DMS79 (cell line): ENCODE results near the gene NT5C3B.

Experiments
- DNase-seq: peaks from one replicate; lab custom pipeline; 2025; lab: John Stamatoyannopoulos, UW

NT5C3B gene

DNA sequence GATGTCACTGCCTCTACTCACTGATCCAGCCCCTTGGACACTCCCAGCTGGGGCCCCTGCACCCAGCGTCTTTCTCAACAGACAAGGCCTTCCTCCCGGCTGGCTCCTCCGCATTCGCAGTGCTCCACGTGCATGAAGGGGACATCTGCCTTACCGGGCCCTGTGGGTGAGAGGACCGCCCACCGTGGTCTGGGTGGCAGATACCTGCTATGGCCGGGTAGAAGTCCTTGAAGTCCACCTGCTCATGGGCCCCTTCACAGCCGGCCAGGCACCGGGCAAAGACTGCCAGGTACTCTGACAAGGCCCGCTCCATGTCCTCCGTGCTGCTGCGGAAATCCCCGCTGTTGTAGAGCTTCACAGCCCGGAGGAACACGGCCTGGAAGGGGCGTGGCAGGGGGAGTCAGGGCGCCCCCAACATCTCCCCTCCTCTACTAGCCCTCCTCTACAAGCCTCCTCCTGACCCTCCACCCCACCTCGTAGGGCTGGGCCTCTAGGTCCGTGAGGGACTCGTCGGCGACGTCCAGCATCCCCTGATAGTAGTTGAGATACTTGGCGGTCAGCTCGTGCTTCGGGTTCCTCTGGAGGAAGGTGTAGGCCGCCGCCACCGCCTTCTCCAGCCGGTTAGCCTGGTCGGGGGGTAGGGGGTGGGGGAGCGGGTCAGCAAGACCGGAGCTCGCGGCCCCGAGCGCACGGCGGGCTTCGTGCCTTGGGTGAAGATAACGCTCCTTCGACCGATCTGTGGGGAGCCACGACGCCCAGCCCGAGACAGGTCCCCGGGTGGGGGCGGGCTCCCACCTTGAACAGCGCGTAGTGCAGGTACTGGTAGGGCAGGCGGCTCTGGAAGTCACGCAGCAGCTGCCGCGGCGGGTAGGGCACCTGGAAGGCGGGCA is 25.1 kb downstream of the NT5C3B start:
- no peak for DNase-seq

DNA sequence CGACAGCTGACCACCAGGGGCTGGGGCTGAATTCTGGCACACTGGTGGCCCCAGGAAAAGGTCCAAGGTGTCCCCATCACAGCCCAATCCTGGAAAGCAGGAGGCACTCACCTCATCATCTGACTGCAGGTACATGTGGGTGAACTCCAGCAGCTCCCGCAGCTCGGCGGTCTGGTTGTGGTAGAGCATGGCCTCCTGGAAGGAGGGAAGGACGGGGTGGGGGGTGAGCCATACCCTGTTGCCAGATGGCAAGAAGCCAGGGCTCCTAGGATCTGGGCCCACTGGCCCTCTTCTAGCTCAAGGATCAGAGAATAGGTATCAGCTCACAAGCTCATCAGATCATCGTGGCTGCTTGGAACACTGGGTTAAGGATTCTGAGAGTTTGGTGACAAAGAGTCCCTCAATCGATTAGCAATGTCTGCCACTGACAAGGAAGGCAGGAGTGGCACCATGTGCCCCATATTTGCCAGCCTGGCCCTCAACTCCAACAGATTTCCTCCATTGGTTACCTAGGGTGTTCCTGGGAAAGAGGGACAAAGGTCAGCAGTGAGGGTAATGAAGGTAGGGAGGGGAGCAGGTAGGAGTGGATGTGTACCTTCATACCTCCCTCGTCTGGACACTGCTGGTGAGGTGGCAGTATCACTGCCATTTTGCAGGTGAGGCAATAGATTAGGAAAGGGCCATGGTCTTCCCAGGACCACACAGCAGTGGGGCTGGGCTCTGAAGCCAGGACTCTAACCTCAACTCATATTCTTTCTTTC is 29.2 kb downstream of the NT5C3B start:
- no peak for DNase-seq

DNA sequence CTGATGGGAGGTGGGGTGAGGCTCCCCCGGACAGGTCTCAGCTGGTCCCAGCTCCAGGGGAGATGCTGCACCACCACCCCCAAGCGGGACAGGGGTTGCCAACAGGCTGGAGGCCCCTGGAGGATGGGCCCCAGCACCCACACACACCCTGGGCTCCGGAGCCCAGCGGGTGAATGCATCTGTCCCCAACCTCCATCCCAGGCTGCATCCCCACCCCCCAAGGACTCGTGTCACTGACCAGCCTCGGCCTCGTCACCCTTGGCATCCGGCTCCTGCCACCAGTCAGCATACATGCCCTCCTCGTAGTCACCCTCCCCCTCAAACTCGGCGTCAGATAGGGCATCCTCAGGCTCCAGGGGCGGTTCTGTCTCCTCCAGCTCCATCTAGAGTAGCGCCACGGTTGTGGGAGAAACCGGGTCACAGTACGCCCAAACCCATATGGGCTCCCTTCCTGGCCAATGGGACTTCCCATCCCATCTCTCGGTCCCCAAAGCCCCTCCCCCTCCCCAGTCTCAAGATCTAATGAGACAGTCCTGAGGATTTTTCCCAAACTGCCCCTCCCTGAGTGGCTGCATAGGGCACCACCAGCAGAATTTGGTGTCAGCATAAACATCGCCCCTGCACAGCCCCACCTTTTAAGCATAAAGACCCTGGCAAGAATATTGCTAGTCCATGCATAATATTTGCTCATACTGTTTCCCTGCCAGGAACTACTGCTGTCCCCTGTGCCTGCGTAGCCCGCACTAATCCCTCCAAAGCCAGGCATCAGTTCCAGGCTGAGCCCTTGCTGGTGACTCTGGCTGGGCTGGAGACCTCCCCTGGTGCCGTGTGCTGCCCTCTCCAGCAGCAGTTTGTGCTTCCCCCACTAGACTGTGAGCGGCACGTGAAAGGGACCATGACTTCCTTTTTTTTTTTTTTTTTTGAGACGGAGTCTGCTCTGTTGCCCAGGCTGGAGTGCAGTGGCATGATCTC is 32.7 kb downstream of the NT5C3B start:
- DNase-seq: no peak

DNA sequence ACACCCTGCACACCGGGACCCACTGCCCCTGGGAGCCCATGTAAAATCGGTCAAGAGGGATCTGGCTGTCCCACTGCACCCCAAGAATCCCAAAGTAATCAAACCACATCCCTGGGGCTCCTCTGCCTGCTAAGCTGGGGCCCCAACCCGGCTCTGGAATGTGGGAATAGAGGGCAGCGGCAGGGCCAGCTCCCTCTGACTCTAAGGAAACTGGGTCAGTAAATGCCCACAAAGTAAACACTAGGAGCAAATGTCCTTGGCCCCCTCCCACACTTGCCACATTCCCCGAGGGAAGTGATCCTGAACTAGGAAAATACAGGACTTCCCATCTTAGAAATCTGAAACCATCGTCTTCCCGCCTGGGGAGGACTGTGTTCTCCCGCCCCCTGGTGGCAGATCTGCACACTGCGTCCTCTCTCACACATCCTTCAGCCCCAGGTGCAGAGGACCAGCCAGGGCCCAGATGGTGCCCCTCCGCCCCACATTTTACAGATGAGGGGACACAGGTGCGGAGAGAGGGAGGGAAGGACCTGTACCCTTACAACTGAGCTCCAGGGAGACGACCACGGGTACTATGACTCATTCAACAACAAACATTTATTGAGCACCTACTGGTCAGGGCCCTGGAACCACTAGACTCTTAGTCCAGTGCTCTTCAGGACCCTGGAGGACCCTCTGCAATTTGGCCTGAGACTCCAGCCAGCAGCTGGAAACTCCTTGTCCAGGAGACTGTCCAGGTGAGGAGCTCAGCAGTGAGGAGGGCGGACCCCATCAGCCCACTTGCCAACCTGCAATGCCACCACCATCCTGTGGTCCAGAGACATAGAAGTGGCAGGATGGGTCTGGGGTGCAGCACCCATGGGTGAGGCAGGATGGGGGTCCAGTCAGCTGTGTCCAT is 34.4 kb downstream of the NT5C3B start:
- peak; percentile 55 for DNase-seq

GRCh38 chr17:41800601-41801373 is 35.2 kb downstream of the NT5C3B start:
- peak; percentile 41 for DNase-seq

- no peak for DNase-seq
Observed at GRCh38 chr17:41799366-41799765, 36.7 kb downstream of the NT5C3B start.

DNA sequence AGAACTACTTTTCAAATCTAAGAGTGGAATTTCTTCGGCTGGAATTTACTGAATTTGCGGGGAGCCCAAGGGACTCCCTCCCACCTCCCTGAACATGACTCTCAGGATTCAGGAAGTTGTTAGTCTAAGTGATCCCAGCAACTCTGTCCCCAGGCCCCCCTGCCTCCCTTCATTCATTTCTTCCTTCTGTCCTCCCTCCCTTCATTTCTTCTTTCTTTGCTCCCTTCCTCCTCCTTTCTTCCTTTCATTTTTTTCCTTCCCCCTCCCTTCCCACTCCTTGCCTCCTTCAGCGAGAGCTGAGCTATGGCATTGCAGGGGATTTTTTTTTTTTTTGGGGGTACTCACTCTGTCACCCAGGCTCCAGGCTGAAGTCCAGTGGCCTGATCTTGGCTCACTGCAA is 38.7 kb downstream of the NT5C3B start:
- no peak for DNase-seq

GRCh38 chr17:41796121-41796895 is 39.7 kb downstream of the NT5C3B start:
- no peak for DNase-seq

DNA sequence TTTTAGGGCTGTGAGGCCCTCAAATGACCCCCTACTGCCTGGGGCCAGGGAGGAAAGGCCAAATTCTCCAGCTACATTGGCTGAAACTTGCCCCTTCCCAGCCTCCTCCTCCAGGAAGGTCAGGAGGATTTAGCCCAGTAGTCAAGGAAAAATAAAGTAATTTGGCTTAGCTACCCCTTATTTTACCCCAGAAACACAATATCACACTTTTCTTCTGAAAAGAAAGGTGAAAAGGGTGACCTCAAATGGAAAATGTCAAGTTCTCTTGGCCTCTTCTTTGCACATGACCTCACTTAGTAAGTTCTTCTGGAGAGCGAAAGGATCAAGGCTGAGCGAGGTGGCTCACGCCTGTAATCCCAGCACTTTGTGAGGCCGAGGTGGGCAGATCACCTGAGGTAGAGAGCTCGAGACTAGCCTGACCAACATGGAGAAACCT is 41.5 kb downstream of the NT5C3B start:
- no peak for DNase-seq

- DNase-seq: no peak
Observed at GRCh38 chr17:41793784-41794539, 42.1 kb downstream of the NT5C3B start.

DNA sequence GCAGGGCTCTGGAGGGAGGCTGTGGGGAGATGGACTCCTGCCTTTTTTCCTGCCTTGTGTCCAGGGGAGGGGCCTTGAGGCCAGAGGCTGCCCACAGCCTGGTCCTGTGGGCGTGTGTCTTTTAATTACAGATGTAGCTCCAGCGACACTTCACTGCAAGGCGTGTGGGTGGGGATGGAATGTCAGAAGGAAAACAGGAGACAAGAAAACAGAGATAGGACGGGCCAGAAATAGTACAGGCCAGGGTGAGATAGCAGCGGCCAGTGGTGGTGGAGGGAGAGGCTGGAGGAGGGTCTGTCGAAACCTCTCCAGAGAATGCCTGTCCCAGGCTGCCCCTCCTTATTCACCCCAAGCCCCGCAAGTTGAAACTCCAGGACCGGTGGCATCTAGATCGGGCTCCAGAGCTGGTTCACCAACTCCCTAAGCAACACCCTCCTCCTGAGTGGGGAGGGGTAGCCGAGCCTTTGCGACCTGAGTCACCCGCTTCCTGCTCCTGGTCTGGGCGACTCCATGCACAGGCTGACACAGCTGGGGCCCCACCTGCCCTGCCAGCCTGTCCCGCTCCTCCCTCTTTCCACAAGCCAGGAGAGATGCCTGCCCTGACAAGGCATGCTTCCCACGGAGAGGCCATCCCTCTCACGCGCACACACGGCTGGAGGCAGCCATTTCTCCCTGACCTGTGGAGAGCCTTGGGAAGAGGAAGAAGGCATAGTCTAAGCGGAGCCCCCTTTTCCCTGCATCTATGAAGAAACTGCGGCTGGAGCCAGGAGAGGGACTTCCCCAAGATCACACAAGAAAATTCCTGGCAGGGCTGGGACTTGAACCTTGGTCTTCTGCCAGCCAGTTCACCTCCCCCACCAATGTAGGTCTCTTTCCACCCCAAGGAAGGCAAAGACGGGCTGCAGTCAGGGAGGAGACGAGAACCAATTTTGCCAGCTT is 42.9 kb downstream of the NT5C3B start:
- DNase-seq: no peak

GRCh38 chr17:41787021-41787418 is 49.0 kb downstream of the NT5C3B start:
- no peak for DNase-seq

DNA sequence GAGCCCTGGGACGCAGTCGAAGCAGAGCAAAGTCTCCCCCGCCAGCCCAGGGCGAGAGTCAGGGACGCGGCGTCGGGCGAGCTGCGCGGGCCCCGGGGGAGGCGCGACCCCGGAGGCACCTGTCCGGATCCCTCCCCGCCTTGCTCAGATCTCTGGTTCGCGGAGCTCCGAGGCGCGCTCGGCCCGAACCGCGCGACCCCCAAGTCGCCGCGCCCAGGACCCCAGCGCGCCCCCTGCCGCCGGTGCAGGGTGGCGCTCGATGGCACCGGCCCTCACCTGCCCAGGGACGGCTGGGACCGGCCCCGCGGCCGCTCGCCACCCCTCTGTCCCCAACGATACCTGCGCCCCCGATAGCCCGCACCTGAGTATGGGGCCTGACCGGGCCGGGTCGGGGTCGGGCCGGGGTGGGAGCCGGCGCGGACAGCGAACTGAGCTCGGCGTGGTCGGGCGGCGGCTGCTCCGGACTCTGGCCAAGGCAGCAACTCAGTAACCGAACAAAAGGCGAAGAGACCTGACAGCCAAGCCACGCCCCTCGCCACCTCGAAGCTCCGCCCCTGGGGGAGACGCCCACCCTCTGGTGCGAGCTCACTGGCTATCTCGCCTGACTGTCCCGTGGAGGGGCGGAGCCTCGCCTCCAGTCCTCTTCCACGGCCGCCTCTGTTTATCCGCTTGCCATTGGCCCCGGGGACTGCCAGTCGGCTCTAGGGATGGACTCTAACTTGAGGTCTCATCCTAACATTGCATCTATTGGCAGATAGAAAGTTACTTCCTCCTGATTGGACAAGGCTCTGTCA is 49.6 kb downstream of the NT5C3B start, which contains the start of gene JUP:
Gene JUP, minus strand, starts transcription at position 485 of the 794 bp plus-strand sequence. CDS start 14,857 bp downstream, outside the sequence.
- peak; percentile 99 for DNase-seq

DNA sequence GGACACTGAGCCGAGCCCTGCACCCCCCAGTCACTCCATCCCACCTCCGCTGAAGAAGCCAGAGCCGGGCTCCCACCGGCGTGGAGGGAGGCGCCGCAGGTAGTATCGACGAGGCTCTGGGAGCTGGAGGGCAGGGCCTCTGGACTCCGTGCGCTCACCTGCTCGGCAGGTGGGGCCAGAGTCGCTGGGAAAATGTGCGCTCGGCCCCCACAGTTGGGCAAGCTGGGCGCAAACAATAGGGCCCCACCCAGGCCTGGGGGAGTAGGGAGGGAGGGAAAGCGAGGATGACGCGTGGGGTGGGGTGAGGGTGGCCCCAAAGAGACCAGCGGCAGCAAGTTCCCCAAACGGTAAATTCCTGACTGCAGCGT is 50.2 kb downstream of the NT5C3B start:
- peak; percentile 35 for DNase-seq

DNA sequence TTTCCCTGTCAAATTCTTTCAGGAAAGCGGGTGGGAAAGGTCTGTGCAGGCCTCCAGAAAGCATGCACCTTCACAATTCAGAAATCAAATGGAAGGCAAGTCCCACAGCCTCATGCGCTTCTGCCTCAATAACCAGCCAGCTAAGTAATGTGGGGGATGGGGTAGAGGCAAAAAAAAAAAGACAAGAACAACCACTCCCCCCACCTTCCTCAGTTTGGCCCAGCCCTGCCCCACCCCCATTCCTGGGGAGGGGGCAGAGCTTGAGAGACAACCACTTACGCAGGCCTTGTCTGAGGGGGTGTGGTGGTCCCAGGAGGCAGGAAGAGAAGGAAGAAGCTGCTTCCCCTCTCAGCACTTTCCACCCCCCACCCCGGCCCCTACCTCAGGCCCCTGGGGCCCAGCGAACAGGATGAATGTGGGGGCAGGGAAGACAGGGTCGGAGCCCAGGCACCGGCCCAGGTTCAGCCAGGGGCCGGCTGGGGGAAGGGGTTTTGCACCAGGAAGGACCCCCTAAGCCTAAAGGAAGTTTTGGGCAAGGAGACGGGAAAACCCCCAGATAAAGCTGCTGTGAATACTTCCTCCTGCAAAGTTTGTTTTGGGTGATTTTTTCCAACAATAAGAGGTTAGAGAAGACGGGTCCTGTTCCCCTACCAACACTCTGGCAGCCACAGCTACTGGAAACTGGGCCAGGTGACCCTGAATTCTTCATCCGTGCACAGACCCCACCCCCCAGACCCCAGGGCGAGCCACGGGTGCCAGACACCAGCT is 50.8 kb downstream of the NT5C3B start:
- no peak for DNase-seq
